Lower lobe of right lung (tissue), 2 donors: Measurements from ENCODE around the gene SSU72. TPM values are rescaled to one million over a fixed set of nuclear protein-coding genes. Genes with fewer than 3 reads are reported as not detected.

Experiments used
- ATAC-seq, 2 donors: fragments of 200-7000 bp; cut with Tn5 transposase; one replicate each; pipeline ENCODE4 v1.9.1; 2020 to 2022; ENCODE audit warnings: mild to moderate bottlenecking in 2 of 2, moderate library complexity in 2 of 2
- DNase-seq: peaks from one replicate; pipeline ENCODE4 v3.0.0-alpha.2; 2020
- H3K27ac ChIP-seq: fragments of 200-600 bp; one replicate; pipeline ENCODE4 v1.8.0; 2022
- H3K27me3 ChIP-seq: fragments of 200-600 bp; one replicate; pipeline ENCODE4 v1.8.0; 2022; ENCODE audit warnings: low read depth
- H3K36me3 ChIP-seq: fragments of 200-600 bp; one replicate; pipeline ENCODE4 v1.8.0; 2022; ENCODE audit warnings: mild to moderate bottlenecking
- H3K4me1 ChIP-seq: fragments of 200-600 bp; one replicate; pipeline ENCODE4 v1.8.0; 2022
- H3K4me3 ChIP-seq: fragments of 200-600 bp; one replicate; pipeline ENCODE4 v1.8.0; 2022; ENCODE audit warnings: mild to moderate bottlenecking
- H3K9me3 ChIP-seq: fragments of 200-600 bp; one replicate; pipeline ENCODE4 v1.8.0; 2022
- CTCF ChIP-seq: fragments of 200-600 bp; IDR thresholded peaks from one replicate; pipeline ENCODE4 v1.8.0; 2022; ENCODE audit warnings: antibody characterized with exemption, mild to moderate bottlenecking
- intact Hi-C: fragments of 100-400 bp; cut with DNase I; formaldehyde crosslinking; loops from one replicate; pipeline ENCODE4 v1.11.0; 2022
- total RNA-seq: library from RNA; stranded (reverse); fragmentation: NEBNext Ultra II Directional; extraction: Animal tissue kit (Norgen Biotek cat#: 25700); gene quantifications from one replicate; pipeline ENCODE4 v1.2.1, GENCODE V29; 2021
- donor health status: DM: no; HTN: yes; CAD: no; lungs with severe emphysema.

SSU72 gene
- total RNA-seq, 1 donor from 2014 or later, result 123 TPM

GRCh38 chr1:1541956-1542765, 32.5 kb downstream of the SSU72 start:
- no peak for DNase-seq
- no peak for TF ChIP-seq CTCF

GRCh38 chr1:1540818-1541628, 33.6 kb downstream of the SSU72 start:
- Histone ChIP-seq H3K4me3 (peak overlapping the region; percentile 55), H3K36me3 (peaks cover 39% of the 10 kb centered on the region), H3K27ac (peak overlapping the region; percentile 56), H3K27me3 (no peaks in the 10 kb centered on the region), H3K4me1 (peaks cover 21% of the 10 kb centered on the region), H3K9me3 (no peaks in the 10 kb centered on the region)
- intact Hi-C loops, result no loop called here
- TF ChIP-seq CTCF, result no peak
- ATAC-seq (peak; percentile 23 to 38), DNase-seq (no peak)

More at GRCh38 chr1:1541956-1542765, 32.5 kb downstream of the SSU72 start:
- Histone ChIP-seq H3K36me3 (peaks cover 43% of the 10 kb centered on the region), H3K27me3 (no peaks in the 10 kb centered on the region), H3K4me3 (no peak overlapping the region), H3K27ac (no peak overlapping the region), H3K9me3 (no peaks in the 10 kb centered on the region), H3K4me1 (peaks cover 21% of the 10 kb centered on the region)
- no peak for ATAC-seq
- intact Hi-C loops, result no loop called here

DNA sequence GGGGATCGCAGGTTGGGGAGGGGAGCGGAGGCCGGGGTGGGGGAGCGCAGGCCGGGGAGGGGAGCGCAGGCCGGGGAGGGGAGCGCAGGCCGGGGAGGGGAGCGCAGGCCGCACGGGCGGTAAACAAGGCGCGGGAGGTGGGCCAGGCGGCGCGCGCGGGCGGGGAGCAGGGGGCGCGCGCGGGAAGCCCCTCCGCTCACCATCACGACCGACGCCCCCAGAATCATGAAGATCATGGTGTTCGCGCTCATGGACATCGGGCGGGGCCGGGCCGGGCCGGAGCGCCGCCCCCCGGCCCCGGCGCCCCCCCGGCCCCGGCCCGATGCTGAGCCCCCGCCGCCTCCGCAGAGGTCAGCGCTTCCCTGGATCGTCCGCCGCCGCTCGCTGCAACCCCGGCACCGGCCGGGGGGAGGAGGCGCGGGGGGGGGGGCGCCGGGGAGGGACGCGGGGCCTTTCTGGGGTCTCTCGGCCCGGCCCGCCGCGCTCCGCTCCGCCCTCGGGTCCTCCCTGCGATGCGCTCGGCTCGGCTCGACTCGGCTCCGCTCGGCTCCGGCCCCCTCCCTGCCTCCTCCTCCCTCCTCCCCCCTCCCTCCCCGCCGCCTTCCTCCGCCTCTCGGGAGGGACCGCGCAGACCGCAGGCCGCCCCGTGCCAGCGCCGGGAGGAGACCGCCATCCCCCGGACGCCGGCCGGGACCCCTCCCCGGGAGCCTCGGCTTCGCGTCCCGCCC, 34.4 kb downstream of the SSU72 start, which contains the start of gene TMEM240:
Gene TMEM240, minus strand, starts transcription at position 535 of the 728 bp plus-strand sequence. Its CDS starts 278 bp downstream, at position 257.
- Histone ChIP-seq H3K4me3 (peak within 1 kb of the TSS; percentile 55), H3K4me1 (peaks cover 21% of the 10 kb centered on the region), H3K9me3 (no peaks in the 10 kb centered on the region), H3K27ac (peak within 1 kb of the TSS; percentile 56), H3K36me3 (peaks cover 37% of the 10 kb centered on the region), H3K27me3 (no peaks in the 10 kb centered on the region)
- DNase-seq, result peak; percentile 76
- peak; percentile 74 to 75 for ATAC-seq
- intact Hi-C loops, result no loop called here
- no peak for TF ChIP-seq CTCF

DNA sequence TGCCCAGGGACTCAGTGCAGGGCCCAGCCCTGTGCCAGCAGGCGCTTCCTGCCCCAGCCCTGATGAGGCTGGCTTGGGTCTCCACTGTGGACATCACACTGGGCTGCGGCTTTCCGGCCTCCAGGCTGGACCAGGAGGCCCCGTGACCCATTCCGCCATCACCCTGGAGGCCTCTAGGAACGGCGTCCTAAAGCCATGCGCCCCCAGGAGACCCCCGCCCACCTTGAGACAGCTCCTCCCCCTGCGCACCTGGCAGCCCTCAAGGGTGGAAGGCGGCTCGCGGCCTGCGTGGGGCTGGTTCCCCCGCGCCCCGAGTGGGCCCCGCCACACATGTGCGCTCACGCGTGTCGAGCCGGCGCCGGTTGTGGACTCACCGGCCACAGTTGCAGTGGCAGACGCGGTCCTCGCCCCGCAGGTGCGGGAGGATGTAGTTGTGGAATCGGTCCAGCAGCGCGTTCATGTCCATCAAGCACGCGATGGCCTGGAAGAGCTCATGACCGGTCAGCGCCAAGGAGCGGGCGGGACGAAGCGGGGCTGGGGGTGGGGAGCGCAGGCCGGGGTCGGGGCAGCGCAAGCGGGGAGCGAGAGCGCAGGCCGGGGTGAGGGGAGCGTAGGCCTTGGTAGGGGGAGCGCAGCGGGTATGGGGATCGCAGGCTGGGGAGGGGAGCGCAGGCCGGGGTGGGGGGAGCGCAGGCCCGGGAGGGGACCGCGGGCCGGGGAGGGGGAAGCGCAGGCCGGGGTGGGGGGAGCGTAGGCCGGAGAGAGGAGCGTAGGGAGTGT, 35.2 kb downstream of the SSU72 start:
- no peak for DNase-seq
- peaks cover 21% of the 10 kb centered on the region for H3K4me1 ChIP-seq
- no peaks in the 10 kb centered on the region for H3K9me3 ChIP-seq
- intact Hi-C loops, result no loop called here
- peaks cover 34% of the 10 kb centered on the region for H3K36me3 ChIP-seq
- H3K27me3 ChIP-seq, result no peaks in the 10 kb centered on the region
- TF ChIP-seq CTCF, result no peak
- H3K4me3 ChIP-seq, result peak overlapping the region; percentile 55
- H3K27ac ChIP-seq, result no peak overlapping the region
- peak; percentile 0 to 1 for ATAC-seq
